Right ventricle myocardium inferior (tissue), 1 donor: ENCODE measurements around the gene TET2. TPM values are rescaled to one million over a fixed set of nuclear protein-coding genes. Genes with fewer than 3 reads are reported as not detected.

Experiments
- ATAC-seq: fragments of 200-7000 bp; cut with Tn5 transposase; one replicate; pipeline ENCODE4 v1.9.1; 2020; ENCODE audit warnings: mild to moderate bottlenecking, moderate library complexity
- DNase-seq: peaks from one replicate; pipeline ENCODE4 v3.0.0; 2021; ENCODE audit errors: missing footprints
- intact Hi-C: fragments of 100-400 bp; cut with DNase I; formaldehyde crosslinking; loops from one replicate; pipeline ENCODE4 v1.11.0; 2022
- total RNA-seq: library from RNA; stranded (reverse); fragmentation: NEBNext Ultra II Directional; extraction: Animal tissue kit (Norgen Biotek cat#: 25700); gene quantifications from one replicate; pipeline ENCODE4 v1.2.1, GENCODE V29; 2021
- donor health status: DM: no; HTN: yes; CAD: no; lungs with severe emphysema.

TET2 gene
- total RNA-seq, 1 donor from 2014 or later, result 12.1 TPM

GRCh38 chr4:105206214-105206613, 59.5 kb downstream of the TET2 start:
- intact Hi-C loops, result no loop called here
- no peak for ATAC-seq
- no peak for DNase-seq

GRCh38 chr4:105207386-105207785, 60.7 kb downstream of the TET2 start:
- intact Hi-C loops, result no loop called here
- no peak for DNase-seq
- no peak for ATAC-seq

GRCh38 chr4:105208561-105208960, 61.9 kb downstream of the TET2 start:
- DNase-seq (no peak), ATAC-seq (no peak)
- intact Hi-C loops, result no loop called here

DNA sequence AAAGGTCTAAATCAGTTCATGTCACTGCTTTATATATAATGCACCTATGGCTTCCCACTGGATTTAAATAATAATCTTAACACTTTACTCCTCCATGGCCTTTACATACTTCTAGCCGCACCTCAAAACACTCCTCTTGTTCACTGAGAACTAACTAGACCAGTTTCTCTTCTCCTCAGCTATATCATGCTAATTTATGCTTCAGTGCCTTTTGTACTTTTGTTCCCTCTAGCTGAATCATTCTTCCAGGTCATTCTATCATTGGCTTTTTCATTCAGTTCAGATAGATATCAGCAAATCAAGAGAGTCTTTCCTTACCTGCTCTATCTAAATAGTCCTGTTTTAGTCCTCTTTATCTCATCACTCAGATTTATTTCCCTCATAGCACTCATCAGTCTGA, 64.2 kb downstream of the TET2 start:
- no peak for DNase-seq
- intact Hi-C loops, result no loop called here
- ATAC-seq, result no peak

- no peak for ATAC-seq
- no peak for DNase-seq
- intact Hi-C loops, result no loop called here
These were observed 69.1 kb downstream of the TET2 start for GRCh38 chr4:105215609-105216313.

GRCh38 chr4:105225500-105225899, 78.8 kb downstream of the TET2 start:
- DNase-seq (no peak), ATAC-seq (no peak)
- intact Hi-C loops, result no loop called here

GRCh38 chr4:105227054-105227453, 80.4 kb downstream of the TET2 start:
- intact Hi-C loops, result no loop called here
- no peak for DNase-seq
- no peak for ATAC-seq

- DNase-seq (no peak), ATAC-seq (no peak)
- intact Hi-C loops, result no loop called here
These were observed 83.6 kb downstream of the TET2 start for GRCh38 chr4:105230287-105230686.

- ATAC-seq (no peak), DNase-seq (no peak)
- intact Hi-C loops, result no loop called here
These were observed 85.7 kb downstream of the TET2 start for GRCh38 chr4:105232374-105232773.

DNA sequence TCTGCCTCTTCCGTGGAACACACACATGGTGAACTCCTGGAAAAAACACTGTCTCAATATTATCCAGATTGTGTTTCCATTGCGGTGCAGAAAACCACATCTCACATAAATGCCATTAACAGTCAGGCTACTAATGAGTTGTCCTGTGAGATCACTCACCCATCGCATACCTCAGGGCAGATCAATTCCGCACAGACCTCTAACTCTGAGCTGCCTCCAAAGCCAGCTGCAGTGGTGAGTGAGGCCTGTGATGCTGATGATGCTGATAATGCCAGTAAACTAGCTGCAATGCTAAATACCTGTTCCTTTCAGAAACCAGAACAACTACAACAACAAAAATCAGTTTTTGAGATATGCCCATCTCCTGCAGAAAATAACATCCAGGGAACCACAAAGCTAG, 87.9 kb downstream of the TET2 start:
- no peak for DNase-seq
- intact Hi-C loops, result no loop called here
- ATAC-seq, result no peak

DNA sequence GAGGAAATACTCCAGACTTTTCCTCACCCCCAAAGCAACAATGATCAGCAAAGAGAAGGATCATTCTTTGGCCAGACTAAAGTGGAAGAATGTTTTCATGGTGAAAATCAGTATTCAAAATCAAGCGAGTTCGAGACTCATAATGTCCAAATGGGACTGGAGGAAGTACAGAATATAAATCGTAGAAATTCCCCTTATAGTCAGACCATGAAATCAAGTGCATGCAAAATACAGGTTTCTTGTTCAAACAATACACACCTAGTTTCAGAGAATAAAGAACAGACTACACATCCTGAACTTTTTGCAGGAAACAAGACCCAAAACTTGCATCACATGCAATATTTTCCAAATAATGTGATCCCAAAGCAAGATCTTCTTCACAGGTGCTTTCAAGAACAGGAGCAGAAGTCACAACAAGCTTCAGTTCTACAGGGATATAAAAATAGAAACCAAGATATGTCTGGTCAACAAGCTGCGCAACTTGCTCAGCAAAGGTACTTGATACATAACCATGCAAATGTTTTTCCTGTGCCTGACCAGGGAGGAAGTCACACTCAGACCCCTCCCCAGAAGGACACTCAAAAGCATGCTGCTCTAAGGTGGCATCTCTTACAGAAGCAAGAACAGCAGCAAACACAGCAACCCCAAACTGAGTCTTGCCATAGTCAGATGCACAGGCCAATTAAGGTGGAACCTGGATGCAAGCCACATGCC, 89.7 kb downstream of the TET2 start:
- ATAC-seq (no peak), DNase-seq (no peak)
- intact Hi-C loops, result loop anchor here (5.0 kb wide), 1 partner anchor 39 kb away; no protein-coding TSS in a partner anchor

GRCh38 chr4:105236916-105237311, 90.2 kb downstream of the TET2 start:
- intact Hi-C loops, result loop anchor here (5.0 kb wide), 1 partner anchor 40 kb away; no protein-coding TSS in a partner anchor
- DNase-seq (no peak), ATAC-seq (no peak)

- no peak for DNase-seq
- ATAC-seq, result no peak
- intact Hi-C loops, result loop anchor here (2.0 to 5.0 kb wide), 2 partner anchors 93 to 232 kb away; partner anchors contain the start of genes PPA2 and TET2
These were observed 93.4 kb downstream of the TET2 start for GRCh38 chr4:105240037-105240436.

DNA sequence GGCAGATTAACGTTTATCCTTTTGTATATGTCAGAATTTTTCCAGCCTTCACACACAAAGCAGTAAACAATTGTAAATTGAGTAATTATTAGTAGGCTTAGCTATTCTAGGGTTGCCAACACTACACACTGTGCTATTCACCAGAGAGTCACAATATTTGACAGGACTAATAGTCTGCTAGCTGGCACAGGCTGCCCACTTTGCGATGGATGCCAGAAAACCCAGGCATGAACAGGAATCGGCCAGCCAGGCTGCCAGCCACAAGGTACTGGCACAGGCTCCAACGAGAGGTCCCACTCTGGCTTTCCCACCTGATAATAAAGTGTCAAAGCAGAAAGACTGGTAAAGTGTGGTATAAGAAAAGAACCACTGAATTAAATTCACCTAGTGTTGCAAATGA, 94.8 kb downstream of the TET2 start:
- peak; percentile 95 for ATAC-seq
- intact Hi-C loops, result loop anchor here (2.0 to 5.0 kb wide), 2 partner anchors 95 to 231 kb away; partner anchors contain the start of genes PPA2 and TET2

DNA sequence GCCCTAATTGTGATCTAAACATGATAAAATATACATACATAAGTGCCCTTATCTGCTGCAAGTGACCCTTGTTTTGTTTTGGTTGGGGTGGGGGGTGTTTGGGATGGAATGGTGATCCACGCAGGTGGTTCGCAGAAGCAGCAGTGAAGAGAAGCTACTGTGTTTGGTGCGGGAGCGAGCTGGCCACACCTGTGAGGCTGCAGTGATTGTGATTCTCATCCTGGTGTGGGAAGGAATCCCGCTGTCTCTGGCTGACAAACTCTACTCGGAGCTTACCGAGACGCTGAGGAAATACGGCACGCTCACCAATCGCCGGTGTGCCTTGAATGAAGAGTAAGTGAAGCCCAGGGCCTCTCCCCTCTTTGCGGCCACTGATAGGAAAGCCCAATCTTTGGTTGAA, 96.8 kb downstream of the TET2 start:
- DNase-seq (no peak), ATAC-seq (no peak)
- intact Hi-C loops, result loop anchor here (5.0 kb wide), 1 partner anchor 229 kb away; the partner anchor contains the start of gene PPA2

More for the DNA sequence above, 94.8 kb downstream of the TET2 start:
- peak; percentile 76 for DNase-seq

GRCh38 chr4:105246712-105247111, 100.0 kb downstream of the TET2 start:
- no peak for DNase-seq
- intact Hi-C loops, result no loop called here
- peak; percentile 73 for ATAC-seq

DNA sequence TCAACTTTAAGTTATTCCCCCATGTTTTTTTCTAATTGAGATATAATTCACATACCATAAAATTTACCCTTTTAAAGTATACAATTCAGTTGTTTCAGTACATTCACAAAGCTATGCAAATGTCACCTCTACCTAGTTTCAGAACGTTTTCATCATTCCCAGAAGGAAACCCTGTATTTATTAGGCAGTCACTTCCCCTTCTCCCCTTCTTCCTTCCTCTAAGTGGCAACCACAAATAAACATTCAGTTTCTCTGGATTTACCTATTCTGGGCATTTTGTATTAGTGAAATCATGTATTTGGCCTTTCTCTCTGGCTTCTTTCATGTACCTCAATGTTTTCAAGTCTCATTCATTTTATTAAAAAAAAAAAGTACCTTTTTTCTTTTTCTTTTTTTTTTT, 101.9 kb downstream of the TET2 start:
- DNase-seq (no peak), ATAC-seq (no peak)
- intact Hi-C loops, result no loop called here

DNA sequence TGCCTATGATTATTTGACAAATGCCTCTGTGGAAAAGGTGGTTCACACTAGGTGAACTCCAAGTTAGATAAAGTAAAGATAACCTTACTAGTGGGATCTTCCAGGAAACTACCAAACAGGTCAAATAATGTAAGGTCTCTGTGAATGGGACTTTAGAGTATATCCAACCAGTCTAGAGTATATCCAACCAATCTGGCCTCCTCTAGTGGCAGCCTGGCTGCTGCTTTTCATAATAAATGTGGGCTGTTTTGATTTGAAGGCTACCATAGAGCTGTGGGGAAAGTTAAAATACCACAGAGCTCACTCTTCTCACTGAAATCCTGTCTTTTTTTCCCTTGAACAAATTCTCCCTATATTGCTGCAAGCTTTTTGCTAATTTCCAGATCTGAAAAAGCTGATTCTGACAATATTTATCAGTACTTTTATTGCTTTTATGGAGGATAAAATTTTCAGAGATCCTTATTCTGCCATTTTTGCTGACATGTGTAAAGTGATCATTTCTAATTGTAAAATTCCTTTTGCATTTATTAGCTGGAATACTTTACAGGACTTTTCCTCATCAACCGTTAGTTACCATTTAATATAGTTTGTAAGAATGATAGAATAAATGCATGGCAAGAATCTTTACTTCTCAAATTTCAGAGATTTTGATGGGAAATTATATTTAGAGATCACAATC, 111.3 kb downstream of the TET2 start:
- intact Hi-C loops, result no loop called here
- DNase-seq (no peak), ATAC-seq (no peak)

DNA sequence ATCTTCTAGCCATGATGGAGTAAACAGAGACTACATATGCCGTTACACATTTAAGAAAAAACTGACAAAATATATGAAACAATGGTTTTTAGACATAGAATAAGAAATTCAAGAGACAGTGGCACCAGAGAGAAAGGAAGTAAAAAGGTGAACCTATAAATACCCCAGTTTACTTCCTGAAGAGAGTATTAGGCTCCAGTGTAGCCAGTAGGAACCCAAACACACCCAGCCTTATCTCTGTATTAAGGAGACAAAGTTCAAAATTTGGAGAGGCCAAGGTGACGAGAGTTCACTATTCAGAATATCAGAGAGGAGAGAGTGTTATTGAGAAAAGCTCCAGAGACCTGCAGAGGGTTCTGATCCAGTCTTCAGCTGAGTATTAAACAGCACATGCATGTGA, 119.0 kb downstream of the TET2 start:
- no peak for ATAC-seq
- intact Hi-C loops, result no loop called here
- DNase-seq, result no peak

- intact Hi-C loops, result no loop called here
- no peak for DNase-seq
These were observed 120.6 kb downstream of the TET2 start for GRCh38 chr4:105267280-105267679.

More at GRCh38 chr4:105267280-105267679, 120.6 kb downstream of the TET2 start:
- ATAC-seq, result no peak
